Esophagus muscularis mucosa (tissue), 3 donors: ENCODE measurements around the gene CEP170.

ENCODE experiments used
- CTCF ChIP-seq, 3 experiments: fragments of 200-600 bp in 2 of 3; fragments of 450-650 bp in 1 of 3; sonication (generic) in 2 of 3; IDR thresholded peaks; one replicate each; pipeline ENCODE4 v1.5.1; 2017 to 2019; ENCODE audit warnings: antibody characterized with exemption in 3 of 3, mild to moderate bottlenecking in 2 of 3, moderate library complexity in 1 of 3
- POLR2A ChIP-seq: fragments of 450-650 bp; IDR thresholded peaks from one replicate; pipeline ENCODE4 v1.6.1; 2017; ENCODE audit warnings: antibody characterized with exemption, moderate library complexity, mild to moderate bottlenecking, low read depth

DNA sequence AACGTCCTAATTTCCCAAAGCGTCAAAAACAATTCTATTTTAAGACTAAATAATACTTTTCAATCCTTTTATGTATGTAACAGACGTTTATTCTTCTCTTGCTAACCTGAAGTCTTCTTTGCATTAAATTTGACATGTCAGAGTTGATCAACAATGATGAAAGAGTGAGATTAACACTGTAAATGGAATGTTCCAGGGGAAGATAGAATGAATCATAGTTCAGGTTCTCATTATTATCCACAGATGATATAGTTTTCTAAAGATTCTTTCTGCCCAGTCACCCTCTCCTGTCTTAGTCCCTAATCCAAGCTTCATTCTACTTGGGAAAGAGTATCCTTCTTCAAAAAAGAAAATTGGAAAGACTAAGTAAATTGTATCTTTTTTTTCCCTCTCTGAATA, 39.6 kb upstream of the CEP170 start:
- TF ChIP-seq CTCF (IDR thresholded peaks at IDR 0.05) = no peak
- TF ChIP-seq POLR2A = no peak
